ENCODE measurements around the gene ARHGEF19.
"Not testable (repeated sequence)": the region's sequence is repeated elsewhere in the genome, so short reads cannot be mapped to it uniquely, and the experiment has no call there.

Gene ARHGEF19

DNA sequence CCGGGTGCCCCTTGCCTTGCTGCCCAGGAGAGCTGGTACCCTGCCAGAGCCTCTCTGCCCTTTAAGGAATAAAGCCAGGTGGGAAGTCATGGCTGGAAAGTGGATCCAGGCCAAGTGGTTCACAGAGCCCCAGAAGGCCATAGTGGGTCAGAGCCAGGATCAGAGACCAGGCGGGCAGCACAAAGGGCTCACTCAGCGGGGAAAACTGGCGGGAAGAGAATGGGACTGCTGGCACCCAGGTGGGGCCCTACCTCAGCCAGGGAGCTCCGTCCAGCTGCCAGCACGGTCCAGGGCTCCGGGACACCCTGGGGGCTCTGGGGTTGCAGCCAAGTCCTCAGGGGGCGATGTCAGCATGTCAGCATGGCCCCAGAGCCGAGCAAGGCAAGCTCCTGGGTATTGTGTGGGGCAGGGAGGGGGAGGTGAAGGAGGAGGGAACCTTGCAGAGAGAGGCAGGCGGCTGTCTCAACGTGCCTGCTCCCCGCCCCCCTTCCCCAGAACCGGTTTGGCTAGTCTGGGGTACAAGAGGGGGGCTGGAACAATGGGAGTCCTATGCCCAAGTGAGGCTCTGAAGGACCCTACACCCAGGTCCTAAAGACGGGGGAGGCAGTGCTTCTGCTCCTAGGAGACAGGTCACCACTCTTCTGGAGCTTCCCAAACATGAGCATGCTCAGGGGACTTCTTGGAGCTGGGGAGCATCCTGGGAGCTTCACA, at the start of gene ARHGEF19:
ARHGEF19 (minus strand) TSS at position 402 of the 711 bp plus-strand sequence. CDS start 3,598 bp downstream, outside the sequence.
- DNase-seq, result no peak

DNA sequence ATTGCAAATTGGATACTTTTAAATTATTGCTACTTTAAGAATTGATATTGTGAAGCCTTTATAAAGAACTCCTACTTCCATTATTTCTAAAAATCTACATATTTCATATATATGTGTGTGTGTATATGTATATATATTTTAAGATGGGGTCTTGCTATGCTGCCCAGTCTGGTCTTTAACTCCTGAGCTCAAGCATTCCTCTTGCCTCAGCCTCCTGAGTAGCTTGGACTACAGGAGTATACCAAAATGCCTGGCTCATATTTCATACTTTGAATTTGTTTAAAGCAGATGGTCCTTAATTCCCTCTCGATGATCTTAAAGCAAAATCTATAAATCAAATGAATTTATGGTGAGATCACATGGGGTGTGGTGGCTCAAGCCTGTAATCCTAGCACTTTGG, 49.6 kb upstream of the ARHGEF19 start:
- no peak for DNase-seq

DNA sequence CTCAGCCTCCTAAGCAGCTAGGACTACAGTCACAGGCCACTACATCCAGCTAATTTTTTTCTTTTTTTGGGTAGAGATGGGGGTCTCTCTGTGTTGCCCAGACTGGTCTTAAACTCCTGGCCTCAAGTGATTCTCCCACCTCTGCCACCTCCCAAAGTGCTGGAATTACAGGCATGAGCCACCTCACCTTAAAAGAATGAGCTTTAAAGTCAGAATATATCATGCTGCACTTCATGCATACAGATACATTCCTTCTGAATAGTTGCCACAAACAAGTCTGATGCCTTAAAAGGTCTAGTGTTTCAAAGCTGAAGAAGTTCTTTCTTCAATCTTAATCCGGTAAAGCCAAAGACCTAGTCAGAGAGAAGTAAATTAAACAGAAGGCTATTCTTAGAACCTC, 48.4 kb upstream of the ARHGEF19 start:
- no peak for DNase-seq

DNA sequence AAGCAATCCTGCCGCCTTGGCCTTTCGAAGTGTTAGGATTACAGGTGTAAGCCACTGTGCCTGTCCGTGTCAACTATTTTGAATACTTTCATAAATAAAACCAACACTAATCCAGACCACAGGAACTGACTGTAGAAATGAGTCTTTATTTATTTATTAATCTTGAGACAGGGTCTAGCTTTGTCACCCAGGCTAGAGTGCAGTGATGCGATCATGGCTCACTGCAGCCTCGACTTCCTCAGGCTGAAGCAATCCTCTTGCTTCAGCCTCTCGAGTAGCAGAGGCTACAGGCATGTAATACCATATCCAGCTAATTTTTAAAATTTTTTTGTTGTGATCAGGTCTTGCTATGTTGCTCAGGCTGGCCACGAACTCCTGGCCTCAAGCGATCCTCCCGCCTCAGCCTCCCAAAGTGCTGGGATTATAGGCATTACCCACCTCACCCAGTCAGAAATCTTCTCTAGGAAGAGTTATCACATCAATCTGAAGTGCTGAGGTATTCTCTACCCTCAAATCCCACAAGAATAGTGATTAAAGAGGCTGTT, 46.2 kb upstream of the ARHGEF19 start:
- no peak for DNase-seq

DNA sequence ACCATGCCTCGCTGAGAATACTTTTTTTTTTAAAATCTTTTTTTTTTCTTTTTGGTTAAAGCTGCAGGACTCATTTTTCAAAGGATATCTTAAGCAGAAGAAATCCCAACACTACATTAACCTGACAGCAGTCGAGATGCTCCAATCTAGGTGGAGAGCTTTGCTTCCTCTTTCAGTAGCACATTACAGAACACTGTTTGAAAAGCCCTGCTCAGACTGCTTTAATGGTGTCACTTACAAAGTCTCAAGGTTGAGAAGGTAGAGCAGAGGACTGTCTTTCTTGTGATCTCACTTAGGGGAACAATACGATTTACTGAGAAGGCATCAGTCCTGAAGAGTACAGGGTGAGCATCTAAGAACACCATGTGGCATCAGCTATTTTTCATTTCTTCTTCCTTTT, 45.5 kb upstream of the ARHGEF19 start:
- no peak for DNase-seq

DNA sequence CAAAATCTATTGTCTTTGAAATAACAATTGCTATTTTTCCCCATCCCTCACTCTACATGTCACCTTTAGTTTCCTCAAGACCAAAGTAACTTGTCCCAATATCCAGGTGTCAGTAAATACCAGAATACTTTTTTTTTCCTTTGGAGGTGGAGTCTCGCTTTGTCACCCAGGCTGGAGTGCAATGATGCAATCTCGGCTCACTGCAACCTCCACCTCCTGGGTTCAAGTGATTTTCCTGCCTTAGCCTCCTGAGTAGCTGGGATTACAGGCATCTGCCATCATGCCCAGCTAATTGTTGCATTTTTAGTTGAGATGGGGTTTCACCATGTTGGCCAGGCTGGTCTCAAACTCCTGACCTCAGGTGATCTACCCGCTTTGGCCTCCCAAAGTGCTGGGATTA, 45.1 kb upstream of the ARHGEF19 start:
- not testable (repeated sequence) for DNase-seq

DNA sequence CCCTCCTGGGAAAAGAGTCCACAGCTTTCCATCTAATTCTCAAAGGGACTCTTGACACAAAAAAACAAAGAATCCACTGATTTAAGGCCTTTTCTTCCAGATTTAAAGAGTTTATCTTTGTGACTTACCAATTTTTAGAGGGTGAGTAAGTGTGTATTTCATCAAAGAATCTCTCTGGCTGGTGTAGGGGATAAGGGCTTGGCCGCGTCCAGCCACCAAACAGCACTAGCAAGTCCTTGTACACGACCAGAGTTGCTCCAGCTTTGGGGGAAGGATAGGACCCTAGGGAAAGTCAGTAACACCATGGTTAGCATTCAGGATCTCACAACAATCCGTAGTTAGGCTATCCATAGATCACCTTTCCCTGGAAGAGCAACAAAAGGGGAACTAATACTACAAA, 44.0 kb upstream of the ARHGEF19 start:
- DNase-seq, result no peak

DNA sequence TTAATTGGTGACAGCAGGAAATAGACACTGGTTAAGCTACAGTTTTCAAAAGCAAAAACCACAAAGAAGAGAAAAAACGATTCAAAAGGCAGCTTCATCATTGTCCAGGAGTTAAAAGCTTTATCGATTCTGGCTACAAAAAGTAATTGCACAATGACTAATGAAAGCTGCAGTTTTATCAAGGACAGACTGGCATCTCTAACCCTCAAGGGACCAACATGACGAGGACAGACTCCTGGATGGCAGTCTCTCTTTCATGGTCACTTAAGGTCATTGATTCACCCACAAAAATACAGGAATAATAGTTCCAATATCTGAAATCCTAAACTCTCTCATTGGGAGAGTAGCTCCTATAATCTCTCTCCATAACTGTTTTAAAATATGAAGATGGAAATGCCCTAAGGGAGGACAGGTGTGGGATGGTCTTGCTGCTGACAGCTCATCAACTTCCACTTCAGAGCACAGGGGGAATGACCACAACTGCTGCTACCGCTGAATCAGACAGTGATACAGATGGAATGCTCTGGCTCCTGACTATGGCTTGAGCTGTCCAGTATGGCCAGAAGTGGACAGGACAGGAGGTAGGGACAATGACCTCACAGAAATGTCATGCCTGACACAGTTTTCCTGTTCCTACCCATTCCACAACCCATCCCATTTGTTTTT, 41.9 kb upstream of the ARHGEF19 start:
- no peak for DNase-seq

DNA sequence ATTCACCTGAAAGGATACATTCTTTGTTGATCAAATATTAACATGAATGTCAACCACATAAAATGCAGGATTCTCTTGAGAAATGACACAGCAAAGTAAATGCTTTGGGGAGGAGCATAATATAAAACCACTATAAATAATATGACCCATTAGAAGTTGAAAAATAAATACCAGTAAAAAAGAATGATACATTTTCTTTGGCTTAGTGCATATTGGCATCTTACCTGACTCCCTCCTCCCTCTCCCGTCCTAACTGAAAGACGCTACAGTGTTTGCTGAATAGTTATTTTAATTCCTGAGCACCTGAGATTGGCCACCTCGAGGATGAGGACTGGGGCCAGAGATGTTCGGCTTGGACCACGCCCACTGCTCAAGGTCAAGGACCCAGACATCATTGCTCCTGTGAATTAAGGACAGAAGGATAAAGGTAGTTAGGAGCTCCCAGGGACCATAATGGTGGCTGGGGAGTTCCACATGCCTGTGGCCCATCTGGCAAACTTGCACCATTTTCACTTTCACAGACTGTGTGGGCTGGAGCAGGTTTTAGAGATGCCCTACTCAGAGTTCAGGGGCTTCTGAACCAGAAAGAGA, 41.0 kb upstream of the ARHGEF19 start:
- DNase-seq, result no peak

DNA sequence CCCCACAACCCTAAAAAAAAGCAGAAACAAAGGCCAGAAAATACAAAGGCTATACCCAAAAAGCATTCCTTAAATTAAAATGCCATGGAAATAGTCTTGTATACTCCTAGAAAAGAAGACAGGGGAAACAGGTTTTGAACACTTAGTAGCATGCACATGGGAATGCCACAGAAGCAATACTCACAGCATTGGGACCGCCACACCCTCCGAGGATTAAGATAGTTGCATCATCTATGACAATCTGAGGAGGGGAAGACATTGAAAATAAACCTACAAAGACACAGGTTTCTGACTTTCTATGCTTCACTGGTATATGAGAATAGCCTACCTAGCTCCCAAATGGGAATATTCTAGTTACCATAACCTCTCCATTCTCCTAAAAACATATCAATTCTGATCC, 40.5 kb upstream of the ARHGEF19 start:
- DNase-seq, result no peak

DNA sequence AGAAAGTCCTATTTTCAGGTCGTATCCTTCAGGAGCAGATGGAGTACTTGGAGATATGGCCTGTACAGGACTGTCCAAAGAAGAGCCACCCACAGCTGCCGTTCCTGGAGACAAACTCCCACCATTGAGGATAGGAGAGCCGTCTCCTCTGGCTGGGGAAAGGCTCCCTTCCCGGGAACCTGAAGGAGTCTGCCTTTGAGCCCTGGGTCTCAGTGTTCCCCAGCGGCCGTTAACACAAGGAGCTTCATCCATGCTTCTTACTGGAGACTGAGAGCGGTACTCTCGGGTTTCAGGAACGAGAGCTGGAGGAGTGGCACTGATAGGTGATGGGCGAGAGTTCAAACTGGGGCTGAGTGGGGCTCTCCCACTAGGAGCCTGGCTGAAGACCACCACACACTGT, 38.9 kb upstream of the ARHGEF19 start:
- no peak for DNase-seq

DNA sequence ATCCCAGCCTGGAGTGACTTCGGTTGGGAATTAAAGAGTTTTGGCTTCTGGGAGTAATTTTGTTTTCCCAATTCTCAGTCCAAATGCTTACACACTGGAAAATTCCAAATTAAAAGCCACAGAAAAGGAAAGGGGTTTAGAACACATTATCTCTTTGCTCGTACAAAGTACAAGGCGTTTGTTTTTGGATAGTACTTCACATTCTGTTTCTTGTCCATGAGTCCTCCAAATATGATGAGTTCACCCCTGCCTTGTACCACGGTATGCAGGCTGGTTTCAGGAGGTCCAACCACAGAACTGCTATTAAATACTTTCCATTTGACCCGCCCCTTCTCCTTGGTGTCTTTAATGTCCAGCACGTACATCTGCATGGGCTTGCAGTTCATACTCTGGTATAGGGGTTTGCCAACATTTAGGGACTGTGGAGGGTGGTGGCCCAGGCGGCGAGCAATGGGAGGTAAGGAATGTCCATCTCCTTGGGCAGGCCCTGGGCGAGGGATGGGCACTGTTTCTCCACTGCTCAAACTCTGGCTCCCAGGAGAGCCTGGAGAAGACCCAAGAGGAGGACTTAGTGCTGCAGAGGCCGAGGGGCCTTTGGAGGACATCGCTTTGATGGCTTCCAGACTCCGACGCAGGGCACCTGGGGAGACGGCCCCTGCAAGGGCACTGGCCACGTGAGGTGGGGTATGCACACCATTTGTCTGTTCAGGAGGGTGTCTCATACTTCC, 38.2 kb upstream of the ARHGEF19 start:
- DNase-seq, result no peak

DNA sequence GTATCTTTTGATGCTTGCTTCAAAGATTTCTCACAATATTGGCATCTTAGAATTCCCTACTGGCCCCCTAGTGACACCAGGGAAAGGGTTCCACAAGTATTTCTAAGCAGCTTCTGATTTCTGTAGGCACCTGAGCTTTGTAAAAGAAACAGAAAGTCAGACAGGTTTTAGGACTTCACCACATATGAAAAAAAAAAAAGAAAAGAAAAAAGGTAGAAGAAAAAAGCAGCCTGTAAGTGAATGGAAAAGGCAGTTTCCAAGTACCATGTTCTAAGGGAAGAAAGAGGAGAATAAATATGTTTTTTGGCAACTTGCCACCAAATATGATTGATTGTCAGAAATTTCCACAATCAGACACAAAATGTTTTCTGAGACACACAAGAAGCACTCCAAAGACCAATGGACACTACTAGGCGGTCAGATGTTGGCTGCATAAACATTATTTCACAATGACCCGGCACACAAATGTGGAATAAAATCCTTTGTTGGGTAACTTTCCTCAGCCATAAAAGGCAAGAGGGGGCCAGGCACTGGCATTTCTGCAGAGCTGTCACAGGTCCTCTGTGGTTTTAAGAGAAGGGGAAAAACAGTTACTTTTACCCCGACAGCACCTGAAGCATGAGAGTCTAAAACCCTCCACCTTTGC, 37.3 kb upstream of the ARHGEF19 start:
- no peak for DNase-seq

DNA sequence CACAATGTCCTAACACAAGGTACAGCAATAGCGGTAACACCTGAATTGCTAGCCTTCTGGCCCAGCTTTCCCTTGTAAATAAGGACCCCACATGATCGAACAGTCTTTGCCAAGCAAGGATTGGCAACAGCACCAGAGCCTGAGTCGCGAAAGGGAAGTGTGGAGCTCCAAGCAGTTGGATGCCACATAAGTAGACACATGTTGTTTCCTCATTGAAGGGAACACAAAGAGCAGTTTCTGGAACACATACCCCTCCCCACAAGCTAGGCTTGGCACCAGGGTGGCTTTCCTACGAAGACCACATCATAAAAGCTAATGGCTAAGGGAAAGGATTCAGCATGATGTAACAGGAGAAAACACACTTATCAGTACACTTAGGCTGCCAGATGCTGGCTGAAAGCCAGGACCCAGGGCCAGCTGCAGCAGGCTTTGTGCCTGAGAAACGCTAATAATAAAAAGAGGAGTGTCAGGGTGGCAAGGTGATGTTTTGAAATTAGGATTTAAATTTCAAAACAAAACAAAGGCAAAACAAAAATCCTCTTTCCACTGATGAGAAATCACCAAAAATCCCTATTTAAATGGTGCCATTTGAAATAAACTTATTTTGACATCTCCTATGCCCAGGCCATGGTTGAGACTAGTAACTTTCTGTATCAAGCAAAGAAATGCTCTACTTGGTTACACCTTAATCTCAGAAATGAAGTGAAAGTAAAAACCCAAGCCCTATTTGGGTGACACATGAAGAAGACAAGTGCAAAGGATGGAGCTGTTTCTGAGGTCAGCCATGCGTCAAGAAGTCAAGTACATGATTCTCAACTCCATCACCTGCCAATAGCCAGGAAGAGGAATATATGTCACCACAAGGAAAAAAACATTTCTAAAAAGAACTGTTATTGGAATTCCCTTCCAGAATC, 36.4 kb upstream of the ARHGEF19 start:
- no peak for DNase-seq

DNA sequence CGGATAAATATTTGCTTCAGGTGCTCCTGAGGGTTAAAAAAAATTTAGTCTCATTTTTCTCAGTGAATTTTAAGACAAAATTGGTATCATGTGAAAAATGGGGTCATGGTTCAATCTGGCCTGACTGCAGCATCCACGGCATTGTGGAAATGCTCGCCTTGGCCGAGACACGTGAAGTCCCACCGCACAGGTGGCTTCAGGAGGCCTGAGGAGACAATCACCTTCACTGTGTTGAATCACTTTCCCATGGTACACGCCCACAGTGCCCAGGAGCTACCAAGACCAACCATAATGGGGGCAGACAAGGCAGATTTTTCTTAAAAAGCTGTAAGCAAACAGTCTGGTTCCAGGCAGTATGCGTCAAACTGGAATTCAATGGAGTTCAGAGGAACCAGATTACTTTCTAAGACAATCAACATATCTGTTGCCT, 35.6 kb upstream of the ARHGEF19 start:
- DNase-seq, result no peak

DNA sequence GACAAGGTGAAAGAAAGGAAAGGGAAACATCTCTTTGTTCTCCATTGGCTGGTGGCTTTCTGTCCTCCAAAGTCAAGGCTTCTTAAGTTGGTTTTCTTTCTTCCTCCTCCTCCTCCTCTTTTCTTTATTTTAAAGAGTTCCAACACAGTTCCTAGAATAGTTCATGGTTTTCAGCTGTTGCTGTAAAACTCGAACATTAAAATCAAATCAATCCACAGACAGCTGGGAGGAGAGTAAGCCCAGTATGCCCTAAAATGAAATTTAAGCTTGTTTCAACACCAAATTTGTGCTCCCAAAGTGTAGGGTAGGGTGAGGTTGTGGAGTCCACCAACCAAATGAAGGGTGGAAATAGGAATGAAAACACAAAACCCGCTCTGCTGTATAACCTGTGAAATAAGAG, 35.0 kb upstream of the ARHGEF19 start:
- DNase-seq, result no peak

DNA sequence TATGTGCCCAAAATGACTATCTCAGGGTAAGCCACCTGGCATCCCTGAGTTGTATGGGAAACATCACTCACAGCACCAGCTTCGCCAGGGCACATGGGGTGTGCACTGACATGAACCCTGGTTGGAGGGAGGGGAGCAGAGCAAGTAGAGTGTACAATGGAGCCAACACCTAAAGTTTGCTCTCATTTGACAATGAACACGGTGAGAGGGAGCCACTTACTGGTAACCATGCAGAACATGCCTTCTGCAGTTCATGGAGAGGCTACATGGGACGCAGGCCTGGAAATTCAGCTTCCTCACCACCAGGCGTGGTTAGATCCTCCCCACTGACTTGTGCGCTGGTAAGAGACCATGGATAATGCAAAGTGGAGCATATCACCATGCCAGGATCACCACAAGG, 34.5 kb upstream of the ARHGEF19 start:
- no peak for DNase-seq

DNA sequence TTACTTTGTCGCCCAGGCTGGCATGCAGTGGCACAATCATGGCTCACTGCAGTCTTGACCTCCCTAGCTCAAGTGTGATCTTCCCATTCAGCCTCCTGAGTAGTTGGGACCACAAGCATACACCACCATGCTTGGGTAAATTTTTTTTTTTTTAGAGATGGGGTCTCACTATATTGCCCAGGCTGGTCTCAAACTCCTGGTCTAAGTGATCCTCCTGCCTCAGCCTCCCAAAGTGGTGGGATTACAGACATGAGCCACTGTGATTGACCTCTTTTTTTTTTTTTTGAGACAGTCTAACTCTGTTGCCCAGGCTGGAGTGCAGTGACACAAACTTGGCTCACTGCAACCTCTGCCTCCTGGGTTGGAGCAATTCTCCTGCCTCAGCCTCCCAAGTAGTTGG, 33.8 kb upstream of the ARHGEF19 start:
- not testable (repeated sequence) for DNase-seq

DNA sequence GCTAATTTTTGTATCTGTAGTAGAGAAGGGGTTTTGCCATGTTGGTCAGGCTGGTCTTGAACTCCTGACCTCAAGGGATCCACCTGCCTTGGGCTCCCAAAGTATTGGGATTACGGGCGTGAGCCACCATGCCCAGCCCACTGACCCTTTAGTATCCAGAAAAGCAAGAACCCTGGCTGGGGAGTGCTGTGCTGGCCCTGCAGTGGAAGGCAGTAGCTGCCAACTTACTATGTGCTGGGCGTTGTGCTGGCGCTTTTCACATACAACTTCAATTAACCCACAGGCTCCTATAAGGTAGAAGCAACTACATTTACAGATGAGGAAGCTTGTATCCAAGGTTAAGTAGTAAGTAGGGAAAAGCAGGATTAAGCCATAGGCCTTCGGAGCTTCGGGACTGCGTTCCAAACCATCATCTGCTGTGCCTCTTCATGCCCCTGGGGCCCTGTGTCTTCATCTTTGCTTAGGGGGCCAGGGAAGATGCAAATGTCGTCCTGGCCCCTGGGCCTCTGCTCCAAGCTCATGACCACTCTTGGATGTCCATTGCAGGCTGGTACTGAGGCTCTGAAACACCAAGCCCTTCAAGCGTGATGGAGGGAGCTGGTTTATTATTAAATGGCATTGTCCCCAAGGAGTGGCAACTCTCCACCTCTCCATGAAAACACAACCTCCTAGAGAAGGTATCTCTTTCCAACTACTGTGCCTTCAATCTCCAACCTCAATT, 33.2 kb upstream of the ARHGEF19 start:
- DNase-seq, result no peak

DNA sequence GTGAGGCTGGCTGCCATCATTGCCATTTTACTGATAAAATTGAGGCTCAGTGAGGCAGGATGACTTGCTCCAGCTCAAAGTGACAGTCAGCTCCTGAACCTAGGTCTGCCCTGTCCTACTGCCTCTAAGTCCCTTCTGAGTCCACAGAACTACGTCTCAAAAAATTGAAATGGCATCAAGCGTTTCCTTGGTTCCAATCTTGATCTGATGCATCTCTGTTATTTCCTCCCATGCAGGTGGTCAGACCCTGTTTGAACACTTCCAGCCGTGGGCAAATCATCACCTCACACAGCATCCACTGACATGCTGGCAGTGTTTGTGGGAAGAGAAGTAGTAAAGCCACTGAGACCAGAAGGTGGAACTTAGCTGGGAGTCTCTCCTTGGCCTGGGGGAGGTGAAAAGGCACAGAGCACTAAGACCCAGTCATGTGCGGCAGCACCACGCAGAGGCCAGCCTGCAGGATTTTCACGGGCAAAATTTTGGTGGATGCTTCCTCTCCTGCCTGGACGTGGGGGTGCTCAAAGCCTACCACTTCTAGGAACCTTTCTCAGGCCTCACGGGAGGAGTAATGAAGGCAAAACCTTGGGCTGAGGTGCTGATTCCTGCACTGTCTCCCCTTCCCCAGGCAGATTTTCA, 32.3 kb upstream of the ARHGEF19 start:
- no peak for DNase-seq
